IPS DF 4.7 (cell line): ENCODE measurements around the gene CIRBP.
"Not testable (repeated sequence)": the region's sequence is repeated elsewhere in the genome, so short reads cannot be mapped to it uniquely, and the experiment has no call there.

Experiments used
- DNase-seq: peaks from one replicate; pipeline ENCODE4 v3.0.0-alpha.2; 2013; ENCODE audit warnings: low spot score; ENCODE audit errors: extremely low read depth

CIRBP gene

DNA sequence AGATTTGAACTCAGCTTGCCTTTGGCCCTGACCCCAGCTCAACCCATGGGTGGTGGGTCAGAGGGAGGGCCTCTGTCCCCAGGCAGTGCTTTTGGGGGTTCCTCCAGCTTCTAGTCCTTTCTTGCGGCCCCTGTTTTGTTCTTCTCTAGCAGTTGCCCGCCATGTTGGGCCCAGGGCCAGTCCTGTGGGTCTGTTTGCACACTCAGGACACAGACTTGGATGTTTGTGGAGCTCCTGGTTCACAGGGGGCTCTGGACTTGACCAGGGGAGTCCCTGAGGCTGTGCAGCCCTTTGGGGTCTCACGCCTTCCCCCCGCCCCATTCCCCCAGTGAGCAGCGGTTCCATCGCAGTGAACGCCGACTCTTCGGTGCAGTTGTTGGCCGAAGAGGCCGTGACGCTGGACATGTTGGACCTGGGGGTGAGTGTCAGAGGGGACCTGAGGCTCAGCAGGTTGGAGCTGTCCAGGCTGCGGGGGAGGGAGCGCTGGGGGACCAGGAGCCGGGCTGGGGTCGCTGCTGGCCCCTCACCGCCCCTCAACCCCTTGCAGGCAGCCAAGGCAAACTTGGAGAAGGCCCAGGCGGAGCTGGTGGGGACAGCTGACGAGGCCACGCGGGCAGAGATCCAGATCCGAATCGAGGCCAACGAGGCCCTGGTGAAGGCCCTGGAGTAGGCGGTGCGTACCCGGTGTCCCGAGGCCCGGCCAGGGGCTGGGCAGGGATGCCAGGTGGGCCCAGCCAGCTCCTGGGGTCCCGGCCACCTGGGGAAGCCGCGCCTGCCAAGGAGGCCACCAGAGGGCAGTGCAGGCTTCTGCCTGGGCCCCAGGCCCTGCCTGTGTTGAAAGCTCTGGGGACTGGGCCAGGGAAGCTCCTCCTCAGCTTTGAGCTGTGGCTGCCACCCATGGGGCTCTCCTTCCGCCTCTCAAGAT, 25.1 kb upstream of the CIRBP start:
- DNase-seq, result no peak

DNA sequence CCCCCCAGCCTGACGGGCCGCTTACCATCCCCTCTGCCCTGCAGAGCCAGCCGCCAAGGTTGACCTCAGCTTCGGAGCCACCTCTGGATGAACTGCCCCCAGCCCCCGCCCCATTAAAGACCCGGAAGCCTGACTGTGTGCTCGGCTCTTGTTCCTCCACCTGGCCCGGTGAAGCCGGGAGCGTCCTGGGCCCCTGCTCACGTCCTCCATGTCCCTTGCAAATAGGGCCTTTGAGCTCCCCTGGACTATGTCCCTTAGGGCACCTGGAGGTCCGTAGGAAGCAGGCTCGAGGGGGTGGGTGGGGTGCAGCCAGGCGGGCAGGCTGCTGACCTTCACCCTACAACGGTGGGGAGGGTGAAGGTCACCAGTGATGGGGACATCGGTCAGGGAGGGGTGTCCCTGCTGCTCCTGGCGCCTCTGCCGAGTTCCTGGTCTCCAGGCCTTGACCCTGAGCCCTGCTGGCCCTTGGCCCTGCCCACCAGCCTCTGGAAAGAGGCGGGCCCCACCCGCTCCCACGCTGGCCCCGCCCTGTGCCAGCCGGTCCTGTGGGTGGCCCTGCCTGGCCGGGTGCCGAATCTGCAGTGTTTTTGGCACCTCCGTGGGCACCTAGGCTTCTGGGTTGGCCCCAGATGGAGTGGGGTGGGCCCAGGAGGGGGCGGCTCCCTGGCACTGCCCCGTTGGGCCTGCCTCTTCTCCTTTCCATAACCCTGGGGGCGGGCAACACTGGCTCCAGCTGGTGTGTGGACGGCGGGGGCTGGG, 24.3 kb upstream of the CIRBP start:
- DNase-seq, result no peak

DNA sequence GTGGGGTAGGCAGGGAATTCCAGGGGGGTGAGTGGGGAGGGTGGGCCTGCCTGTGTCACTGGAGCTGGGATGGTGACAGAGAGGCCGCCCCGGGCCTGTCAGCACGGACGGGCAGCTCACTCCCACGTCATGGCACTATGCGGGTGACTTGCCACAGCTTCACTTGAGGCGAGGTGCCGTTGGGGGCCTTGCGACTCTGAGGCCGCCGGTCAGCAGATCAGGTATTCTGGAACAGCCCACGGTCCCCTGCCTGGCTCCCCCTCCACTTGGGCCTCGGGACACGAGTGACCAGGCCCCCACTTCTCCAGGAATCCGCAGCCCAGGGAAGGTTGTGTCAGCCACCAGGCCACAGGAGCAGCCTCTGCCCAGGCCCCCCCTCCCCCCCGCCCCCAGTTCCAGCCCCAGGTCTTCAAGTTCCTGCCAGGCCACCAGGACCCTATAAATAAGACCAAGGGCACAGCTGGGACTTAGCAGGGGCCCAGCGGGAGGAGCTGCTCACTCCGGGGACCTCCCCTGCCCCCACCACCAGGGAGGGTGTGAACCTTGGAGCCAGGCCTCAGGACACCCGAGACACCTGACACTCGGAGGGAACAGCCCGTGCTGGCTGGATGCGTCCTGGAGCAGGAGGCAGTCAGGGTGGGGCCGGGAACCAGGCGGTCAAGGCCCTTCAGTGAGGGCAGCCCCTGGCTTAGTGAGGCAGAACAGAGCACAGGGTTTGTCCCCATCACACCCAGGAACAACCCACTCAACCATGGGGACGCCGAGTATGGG, 23.5 kb upstream of the CIRBP start:
- DNase-seq, result no peak

DNA sequence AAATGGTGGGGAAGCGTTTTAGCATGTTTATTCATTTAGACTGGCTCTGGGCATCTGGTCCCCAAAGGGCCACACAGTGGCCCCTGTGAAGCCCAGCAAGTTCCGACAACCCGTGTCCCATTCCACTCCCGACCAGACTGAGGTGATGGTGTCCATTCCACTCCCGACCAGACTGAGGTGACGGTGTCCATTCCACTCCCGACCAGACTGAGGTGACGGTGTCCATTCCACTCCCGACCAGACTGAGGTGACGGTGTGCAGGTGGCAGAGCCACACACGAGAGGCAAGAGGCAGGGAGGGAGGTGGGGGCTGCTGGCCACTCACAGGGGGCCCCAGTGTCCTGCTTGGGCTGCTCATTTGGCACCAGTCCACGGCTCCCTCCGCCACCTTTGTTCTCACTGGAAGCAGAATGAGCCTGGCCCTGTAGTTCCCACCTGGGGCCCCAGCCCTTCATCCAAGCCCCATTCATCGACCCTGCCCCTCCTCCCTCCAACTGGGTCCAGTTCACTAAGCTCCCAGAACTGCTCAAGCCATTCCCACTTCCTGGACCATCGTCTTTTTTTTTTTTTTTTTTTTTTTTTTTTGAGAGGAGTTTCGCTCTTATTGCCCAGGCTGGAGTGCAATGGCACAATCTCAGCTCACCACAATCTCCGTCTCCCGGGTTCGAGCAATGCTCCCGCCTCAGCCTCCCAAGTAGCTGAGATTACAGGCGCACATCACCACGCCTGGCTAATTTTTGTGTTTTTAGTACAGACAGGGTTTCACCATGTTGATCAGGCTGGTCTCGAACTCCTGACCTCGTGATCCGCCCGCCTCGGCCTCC, 22.7 kb upstream of the CIRBP start:
- DNase-seq, result not testable (repeated sequence)

DNA sequence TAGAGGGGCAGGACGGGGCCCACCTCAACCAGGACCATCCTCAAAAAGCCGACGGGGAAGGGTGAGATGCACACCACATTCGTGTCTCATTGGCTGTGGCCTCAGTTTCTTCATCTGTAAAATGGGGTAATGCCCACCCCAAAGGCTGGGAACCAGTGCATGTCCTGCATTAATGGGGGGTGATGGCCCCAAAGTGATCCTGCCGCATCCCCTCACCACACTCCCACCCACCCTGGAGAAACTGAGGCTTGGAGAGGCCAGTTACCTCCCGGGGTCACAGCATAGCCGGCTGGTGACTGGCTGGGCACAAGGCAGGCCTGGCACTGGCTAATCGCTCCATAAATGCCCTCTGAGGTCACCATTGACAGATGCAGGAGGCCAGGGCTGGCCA, 21.4 kb upstream of the CIRBP start:
- no peak for DNase-seq

DNA sequence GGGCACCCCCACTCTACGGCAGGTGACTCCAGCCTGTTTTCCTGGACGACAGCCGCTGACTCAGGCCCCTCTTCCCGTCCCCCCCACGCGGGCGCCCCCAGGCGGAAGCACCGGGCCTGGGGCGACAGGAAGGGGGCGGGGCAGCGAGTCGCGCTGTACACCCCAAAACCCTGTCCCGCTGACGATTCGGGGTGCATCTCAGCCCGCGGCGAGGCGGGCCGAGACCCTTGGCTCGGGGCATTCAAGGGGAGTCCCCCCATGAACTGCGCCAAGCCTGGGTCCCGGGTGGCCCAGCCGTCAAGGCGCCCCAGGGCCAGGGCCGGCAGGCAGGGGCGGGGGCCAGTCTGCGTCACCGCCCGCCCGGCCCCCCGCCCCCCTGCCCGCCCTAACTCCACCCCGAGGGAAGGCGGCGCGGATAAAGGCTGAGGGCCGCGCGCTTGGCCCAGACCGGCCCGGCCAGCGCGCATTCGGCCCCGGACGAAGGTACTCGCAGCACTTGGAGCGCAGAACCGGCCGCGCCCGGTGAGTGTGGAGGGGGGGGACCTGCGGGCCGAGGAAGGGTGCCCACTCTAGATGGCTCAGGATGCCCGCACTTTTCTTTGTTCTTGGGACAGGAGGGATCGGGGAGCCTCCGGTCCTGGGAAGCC, 20.9 kb upstream of the CIRBP start, which contains the start of gene MIDN:
MIDN (plus strand) TSS at position 445 of the 647 bp plus-strand sequence. CDS start 1,714 bp downstream, outside the sequence.
- DNase-seq, result no peak

DNA sequence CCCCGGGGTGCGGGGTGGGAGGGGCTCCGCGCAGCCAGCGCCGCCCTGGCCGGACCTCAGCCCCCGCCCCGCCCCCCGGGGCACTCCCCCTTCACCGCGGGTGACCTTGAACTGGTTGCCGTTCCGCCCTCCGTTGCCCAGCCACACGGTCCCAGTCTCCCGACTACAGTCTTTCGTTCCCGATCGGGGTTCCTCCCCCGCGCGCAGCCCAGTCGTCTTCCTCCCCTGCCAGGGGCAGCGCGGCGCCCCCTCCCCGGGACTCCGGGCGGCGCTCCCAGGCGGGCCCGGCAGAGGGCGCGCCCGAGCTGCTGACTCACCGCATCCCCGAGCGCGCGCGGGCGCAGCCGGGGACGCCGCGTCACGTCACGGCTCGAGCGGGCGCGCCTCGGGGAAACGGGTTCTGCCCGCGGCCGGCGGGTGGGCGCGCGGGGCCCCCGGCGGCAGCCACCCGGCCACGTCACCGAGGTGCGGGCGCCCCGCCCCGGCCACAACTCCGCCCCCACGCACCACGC, 20.3 kb upstream of the CIRBP start:
- no peak for DNase-seq

DNA sequence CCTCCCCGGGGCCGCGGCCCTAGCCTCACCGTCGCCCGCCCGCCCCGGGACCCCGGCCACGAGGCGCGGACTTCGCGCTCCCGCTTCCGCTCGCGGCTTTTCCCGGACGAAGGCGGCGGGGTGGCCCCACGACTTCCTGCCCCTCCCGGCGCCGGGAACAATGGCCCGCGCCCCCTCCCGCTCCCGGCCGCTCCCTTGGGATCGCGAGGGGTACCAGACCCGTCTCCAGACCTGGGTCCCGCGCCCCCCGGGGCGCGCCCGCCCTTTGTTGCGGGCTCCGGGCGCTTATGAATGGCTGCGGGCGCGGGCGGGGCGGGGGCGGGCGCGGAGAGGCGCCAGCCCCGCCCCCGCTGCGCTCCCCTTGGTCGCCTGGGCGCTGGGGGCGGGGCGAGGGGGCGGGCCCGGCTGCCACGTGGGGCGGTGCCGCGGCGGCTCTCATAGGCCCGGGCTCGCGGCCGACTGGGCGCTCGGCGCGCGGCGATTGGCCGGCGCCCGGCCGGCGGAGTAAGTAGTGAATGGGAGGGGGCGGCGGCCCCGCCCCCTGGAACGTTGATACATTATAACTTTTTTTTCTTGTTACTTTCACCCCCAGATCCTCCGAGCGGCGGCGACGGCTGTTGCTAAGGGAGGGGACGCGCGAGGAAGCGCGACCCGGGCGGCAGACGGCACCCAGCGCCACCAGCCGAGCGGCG, 19.7 kb upstream of the CIRBP start:
- no peak for DNase-seq

DNA sequence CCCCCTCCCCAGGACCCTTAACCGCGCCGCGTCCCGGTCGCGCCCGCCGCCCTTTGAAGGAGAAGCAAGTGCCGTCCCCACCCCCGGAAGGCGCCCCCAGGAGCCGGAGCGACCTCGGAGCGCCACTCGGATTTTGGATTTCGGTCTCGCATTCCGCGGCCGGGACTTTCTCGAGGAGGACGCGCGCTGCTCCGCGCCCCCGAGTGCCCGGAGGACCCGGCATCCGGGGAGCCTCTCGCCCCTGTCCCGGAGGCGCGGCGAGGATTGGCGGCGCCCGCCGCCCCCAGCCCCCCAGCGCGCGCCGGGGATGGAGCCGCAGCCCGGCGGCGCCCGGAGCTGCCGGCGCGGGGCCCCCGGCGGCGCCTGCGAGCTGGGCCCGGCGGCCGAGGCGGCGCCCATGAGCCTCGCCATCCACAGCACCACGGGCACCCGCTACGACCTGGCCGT, 19.1 kb upstream of the CIRBP start:
- no peak for DNase-seq

DNA sequence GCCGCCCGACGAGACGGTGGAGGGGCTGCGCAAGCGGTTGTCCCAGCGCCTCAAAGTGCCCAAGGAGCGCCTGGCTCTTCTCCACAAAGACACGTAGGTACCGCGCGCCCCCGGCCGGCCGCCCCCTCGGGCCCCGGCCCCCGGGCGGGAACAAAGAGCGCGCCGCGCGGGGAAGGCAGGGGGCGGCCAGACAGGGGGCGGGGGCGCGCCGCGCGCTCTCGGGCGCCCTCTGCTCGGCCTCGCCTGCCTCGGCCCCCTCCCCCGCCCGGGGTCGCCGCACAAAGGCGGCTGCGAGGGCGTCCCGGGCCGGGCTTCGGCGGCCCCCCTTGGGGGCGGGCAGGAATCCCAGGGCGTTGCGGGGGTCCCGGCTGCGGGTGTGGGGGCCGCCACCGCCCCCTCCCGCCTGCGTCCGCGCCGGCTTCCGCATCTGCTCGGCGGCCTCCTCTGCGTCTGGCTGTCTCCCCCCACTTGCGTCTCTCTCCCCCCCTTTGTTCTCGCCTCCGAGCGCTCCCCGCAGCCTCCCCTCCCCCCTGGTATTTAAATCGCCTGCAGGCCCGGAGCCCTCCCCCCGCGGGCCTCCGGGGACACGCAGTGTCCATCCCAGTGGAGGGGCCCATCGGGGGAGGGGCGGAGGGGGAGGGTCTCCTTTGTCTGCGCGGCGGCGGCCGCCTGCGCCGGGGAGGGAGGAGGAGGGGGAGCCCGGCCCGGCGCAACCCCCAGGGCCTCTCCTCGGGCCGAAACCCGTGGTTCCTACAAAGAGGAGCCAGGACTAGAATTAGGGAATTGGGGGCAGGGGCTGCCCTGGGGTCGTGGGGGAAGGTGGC, 18.5 kb upstream of the CIRBP start:
- no peak for DNase-seq

DNA sequence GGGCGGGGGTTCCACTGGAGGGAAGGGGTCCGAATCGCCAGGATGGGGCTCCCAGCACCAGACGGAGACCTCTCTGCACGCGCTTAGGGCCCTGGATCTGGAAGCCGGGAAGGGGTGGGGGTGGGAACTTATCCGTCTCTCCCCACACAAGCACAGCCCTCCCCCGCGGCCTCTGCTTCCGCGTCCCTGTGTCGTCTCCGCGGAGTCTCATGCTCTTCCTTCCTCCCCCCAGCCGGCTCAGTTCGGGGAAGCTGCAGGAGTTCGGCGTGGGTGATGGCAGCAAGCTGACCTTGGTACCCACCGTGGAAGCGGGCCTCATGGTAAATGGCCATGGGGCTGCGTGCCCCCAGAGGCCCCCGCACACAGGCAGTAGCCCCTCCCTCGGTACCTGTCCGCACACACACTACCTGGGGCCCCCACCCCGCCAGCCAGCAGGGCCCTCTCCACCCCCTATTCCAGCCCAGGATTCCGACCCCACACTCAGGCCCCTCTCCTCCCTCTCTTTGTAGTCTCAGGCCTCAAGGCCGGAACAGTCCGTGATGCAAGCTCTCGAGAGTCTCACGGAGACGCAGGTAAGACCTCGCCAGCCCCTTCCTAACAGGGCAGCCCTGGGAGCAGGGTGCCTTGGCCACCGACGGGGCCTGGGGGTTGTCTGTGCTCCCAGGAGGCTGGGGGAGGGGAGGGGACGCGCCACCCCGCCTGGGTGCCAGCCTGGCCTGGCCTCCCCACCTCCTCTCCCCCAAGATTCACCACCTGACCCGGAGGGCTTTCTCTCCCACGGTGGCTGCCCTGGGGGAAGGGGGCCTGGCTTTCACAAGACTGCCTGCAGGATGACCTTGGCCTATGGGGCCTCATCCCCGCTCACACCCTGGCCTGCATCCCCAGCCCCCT, 17.6 kb upstream of the CIRBP start:
- DNase-seq, result no peak

DNA sequence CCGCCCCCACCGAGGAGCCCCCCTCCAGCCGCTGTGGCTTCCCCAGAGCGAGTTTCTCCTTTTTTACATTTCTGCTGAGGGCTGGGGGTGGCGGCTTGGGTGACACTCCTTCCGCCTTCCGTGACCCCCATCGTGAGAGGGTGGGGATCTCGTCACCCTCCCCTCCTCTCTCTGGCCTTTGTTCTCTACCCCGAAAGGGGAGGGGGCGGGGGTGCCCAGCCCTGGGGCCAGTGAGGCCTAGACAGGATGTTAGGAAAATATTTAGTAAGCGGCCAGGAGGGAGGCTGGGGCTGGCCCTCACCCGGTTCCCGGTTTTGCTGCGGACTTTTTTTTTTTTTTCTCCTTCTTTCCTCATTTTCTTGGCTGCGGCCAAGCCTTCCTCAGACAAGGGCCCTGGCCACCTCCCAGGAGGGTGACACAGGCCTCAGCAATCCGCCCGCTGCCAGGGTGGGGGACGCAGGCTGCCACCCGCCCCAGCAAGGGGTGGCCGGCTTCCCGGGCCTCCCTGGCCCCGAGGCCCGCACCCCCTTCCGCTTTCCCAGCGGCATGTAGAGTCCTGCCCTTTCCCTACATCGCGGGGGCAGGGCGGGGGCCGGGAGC, 16.8 kb upstream of the CIRBP start:
- DNase-seq, result no peak

DNA sequence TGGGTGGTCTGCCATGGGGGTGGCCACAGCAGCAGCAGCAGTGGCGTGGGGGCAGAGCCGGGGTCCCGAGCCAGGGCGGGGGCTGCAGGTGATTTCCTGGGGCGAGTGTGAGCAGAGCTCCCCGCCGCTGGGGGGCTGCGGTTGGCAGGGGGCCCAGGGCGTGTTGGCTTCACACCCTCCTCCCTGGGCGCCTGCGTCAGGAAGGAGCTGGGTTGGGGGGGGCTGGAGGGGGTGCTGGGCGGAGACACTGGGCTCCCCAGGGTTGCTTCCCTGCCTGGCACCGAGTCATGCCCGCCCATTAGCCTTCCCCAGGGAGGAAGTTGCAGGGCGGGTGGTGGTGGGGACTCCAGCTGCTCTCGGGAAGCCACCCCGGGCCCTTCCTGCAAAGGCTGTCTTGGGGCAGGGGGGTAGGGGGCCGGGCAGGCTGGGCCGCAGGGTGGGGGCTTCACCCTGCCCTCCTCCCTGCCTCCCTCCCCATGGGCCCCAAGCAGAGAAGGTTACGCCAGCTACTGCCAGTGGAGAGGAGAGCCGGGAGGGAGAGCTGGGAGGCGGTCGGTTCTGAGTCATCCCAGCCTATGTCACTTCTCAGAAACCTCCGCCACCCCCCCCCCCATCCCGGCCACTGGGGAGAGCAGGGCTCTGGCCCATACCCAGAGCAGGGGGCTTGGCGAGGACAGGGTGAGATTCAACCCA, 16.2 kb upstream of the CIRBP start:
- DNase-seq, result no peak

DNA sequence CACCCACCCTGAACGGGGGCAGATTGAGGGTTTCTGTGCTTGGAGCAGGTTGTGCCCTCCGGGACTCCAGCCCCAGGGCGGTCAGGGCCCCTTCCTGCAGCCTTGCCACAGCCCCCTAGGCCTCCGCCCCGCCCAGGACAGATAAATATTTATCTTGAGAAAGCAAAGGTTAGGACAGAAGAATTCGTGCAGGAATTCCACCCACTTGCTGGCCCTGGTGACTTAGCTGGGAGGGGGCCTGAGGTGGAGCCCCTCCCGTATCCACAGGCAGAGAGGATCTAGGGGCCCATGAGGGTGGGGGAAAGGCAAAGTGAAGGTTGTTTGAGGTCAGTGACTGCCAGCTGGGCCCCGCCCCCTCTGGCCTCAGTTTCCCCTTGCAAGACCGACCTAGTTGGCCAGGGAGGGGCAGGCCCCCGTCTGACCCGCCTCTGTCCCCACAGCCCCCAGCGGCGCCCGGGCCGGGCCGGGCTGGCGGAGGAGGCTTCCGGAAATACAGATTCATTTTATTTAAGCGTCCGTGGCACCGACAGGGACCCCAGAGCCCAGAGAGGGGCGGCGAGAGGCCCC, 15.5 kb upstream of the CIRBP start:
- no peak for DNase-seq

DNA sequence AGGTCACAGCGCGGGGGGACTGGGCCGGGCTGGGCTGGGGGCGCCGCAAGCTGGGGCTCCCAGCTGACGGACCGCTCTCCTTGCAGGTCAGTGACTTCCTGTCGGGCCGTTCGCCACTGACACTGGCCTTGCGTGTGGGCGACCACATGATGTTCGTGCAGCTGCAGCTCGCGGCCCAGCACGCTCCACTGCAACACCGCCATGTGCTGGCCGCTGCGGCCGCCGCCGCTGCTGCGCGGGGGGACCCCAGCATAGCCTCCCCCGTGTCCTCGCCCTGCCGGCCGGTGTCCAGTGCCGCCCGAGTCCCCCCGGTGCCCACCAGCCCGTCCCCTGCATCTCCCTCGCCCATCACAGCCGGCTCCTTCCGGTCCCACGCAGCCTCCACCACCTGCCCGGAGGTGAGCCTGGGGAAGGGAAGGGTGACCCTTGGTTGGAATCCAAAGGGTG, 15.0 kb upstream of the CIRBP start:
- no peak for DNase-seq

DNA sequence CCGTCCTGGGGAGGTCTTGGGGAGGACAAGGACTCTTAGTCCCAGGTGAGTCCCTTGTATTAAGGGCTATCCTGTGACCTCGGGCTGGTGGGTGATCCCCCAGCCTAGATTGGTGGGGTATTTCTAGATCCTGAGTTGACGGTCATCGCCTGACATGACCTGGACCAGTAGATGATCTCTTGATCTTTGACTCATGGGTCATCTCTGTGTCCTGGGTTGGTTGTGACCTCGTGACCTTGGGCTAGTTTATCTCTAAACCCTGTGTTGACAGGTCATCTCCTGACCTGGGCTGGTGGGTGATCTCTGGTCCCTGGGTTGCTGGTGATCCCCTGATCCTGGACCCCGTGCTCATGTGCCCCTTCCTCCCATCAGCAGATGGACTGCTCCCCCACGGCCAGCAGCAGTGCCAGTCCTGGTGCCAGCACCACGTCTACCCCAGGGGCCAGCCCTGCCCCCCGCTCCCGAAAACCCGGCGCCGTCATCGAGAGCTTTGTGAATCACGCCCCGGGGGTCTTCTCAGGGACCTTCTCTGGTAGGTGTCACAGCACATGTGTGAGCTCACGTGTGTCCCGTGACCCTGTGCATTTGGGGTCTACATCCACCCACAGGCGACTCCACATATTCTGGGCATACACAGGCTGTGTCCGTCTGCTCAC, 14.5 kb upstream of the CIRBP start:
- DNase-seq, result no peak
